Measurements from ENCODE around the gene AQP5. TPM values are rescaled to one million over a fixed set of nuclear protein-coding genes. Genes with fewer than 3 reads are reported as not detected.
A peak's percentile ranks its signal among the peaks of the same experiment; 100 is the strongest.

The AQP5 gene
- total RNA-seq, 4 donors from 2014 or later: not detected

DNA sequence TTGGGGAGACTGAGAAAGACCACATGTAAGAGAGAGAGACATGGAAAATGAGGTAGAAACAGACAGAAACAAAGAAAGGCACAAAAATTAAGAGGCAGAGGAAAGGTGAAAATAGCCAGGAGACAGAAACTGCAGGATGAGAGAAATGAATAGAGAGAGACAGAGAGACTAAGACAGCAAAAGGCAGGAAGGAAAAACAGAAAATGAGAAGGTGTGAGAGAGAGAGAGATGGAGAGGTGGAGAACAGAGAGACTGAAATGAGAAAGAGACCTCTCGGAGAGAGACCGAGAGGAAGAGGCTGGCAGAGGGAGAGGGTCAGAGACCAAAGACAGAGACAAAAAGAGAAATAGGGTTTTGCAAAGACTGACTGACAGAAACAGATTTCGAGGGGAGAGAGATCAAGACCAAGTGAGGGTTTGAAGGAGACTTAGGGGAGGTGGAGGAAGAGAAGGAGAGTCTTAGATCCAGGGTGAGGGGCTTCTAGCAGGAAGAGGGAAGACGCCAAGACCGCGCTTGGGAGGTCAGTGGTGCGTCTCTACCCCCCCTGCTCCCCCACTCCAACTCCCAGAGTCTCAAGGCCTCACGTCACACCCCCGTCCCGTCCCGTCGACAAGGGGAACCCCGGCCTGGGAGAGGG lies 1.1 kb upstream of the AQP5 start:
- ATAC-seq (ENCODE audit: low FRiP score): peak; percentile 32
- TF ChIP-seq, protein P1, sequence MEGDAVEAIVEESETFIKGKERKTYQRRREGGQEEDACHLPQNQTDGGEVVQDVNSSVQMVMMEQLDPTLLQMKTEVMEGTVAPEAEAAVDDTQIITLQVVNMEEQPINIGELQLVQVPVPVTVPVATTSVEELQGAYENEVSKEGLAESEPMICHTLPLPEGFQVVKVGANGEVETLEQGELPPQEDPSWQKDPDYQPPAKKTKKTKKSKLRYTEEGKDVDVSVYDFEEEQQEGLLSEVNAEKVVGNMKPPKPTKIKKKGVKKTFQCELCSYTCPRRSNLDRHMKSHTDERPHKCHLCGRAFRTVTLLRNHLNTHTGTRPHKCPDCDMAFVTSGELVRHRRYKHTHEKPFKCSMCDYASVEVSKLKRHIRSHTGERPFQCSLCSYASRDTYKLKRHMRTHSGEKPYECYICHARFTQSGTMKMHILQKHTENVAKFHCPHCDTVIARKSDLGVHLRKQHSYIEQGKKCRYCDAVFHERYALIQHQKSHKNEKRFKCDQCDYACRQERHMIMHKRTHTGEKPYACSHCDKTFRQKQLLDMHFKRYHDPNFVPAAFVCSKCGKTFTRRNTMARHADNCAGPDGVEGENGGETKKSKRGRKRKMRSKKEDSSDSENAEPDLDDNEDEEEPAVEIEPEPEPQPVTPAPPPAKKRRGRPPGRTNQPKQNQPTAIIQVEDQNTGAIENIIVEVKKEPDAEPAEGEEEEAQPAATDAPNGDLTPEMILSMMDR (IDR thresholded peaks at IDR 0.05): no peak
- no peak for DNase-seq (ENCODE audit: low spot score)

DNA sequence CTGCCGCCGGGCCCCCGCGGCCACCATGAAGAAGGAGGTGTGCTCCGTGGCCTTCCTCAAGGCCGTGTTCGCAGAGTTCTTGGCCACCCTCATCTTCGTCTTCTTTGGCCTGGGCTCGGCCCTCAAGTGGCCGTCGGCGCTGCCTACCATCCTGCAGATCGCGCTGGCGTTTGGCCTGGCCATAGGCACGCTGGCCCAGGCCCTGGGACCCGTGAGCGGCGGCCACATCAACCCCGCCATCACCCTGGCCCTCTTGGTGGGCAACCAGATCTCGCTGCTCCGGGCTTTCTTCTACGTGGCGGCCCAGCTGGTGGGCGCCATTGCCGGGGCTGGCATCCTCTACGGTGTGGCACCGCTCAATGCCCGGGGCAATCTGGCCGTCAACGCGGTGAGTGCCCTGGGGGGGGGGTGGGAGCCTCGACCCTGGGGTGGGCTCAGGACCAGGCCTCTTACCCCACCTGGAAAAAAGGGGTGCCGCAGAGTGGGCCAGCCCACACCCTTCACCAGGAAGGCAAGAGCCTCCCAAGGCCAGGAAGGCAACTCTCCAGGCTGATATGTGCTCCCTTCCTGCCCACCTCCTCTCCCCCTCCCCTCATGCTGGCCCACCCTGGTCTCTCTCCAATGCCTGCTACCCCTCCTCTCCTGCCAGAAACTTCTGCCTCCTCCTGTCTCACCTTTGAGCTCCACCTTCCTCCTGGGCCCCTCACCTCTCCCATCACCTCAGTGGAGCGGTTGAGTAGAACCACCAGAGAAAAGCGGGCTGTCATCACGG lies 507 bp downstream of the AQP5 start:
- TF ChIP-seq, protein P1 (IDR thresholded peaks at IDR 0.05): no peak
- DNase-seq (ENCODE audit: low spot score) (no peak), ATAC-seq (ENCODE audit: low FRiP score) (no peak)

DNA sequence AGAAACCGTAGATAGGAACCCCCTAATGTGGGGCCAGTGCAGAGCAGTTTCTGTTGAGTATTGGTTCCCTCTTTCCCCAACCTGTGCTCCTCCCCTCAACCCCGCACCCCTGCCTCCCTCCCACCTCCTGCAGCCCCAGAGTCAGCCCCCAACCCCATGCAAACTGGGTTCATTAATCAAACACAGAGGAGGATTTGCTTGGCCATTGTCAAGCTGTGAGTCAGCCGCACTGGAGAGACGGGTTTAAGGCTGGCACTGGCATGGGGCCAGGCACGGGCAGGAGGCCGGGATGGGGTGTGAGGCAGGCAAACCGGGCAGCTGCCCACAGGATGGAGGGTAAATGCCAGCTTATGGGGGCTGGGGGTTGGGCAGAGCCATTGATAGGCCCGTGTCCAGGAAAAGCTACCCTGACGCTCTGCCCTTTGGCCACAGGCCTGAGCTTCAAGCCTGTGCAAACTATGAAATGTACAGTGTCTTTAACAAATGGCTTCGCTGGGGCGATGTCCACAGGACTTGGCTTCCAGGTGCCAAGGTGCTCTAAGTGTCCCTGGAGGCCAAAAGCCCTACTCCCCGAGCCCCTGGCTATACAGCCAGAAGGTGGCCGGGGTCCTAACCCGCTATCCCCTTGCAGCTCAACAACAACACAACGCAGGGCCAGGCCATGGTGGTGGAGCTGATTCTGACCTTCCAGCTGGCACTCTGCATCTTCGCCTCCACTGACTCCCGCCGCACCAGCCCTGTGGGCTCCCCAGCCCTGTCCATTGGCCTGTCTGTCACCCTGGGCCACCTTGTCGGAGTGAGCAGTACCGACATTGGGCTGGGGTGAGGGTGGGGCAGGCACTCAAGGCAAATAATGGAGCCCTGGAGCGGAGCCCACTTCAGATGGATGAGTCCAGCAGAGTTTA lies 1.4 kb downstream of the AQP5 start:
- DNase-seq (ENCODE audit: low spot score): no peak
- TF ChIP-seq, protein P1 (IDR thresholded peaks at IDR 0.05): no peak
- no peak for ATAC-seq (ENCODE audit: low FRiP score)

DNA sequence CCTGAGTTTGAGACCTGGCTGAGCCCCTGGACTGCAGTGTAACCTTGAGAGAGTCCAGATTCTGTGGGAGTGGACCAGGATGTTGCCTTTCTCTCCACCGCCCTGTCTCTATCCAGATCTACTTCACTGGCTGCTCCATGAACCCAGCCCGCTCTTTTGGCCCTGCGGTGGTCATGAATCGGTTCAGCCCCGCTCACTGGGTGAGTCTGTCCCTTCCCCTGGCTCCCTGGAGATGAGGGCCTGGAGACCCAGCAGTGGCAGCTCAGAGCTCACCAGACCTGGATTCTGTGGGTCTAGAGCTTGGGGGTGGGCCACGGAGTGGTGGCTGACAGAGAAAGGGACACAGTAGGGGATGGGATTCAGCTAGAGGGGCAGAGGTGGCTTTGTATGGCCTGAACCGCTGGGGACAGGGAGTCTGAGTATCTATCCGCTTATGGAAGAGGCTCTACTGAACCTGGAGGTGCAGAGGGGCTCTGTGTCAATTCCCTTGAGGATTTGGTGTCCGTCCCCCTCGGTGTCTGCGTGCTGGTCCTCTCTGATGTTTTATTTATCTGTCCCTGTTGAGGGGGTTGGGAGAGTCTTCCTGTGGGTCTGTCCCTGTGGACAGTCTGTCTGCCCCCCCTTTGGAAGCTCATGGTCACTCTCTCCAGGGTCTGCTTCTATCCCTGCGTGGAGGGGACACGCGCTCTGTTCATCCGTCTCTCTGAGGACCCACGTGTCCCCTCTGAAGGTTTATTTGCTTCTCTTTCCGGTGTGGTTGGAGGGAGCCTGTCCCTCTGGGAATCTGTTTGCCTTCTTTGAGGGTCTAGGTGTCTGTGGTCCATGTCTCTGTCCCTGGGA lies 2.5 kb downstream of the AQP5 start:
- ATAC-seq (ENCODE audit: low FRiP score) (no peak), DNase-seq (ENCODE audit: low spot score) (no peak)
- TF ChIP-seq, protein P1 (IDR thresholded peaks at IDR 0.05): no peak

DNA sequence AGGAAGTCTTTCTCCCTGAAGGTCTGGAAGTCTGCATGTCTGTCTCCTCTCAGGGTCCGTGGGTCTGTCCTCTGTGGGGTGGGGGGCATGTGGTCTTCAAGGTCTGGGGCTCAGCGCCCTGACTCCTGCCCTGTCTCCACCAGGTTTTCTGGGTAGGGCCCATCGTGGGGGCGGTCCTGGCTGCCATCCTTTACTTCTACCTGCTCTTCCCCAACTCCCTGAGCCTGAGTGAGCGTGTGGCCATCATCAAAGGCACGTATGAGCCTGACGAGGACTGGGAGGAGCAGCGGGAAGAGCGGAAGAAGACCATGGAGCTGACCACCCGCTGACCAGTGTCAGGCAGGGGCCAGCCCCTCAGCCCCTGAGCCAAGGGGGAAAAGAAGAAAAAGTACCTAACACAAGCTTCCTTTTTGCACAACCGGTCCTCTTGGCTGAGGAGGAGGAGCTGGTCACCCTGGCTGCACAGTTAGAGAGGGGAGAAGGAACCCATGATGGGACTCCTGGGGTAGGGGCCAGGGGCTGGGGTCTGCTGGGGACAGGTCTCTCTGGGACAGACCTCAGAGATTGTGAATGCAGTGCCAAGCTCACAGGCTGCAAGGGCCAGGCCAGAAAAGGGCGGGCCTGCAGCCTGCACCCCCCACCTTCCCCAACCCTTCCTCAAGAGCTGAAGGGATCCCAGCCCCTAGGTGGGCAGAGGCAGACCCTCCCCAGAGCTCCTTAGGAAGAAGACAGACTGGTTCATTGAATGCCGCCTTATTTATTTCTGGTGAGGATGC lies 3.4 kb downstream of the AQP5 start:
- ATAC-seq (ENCODE audit: low FRiP score): no peak
- TF ChIP-seq, protein P1 (IDR thresholded peaks at IDR 0.05): no peak
- no peak for DNase-seq (ENCODE audit: low spot score)

DNA sequence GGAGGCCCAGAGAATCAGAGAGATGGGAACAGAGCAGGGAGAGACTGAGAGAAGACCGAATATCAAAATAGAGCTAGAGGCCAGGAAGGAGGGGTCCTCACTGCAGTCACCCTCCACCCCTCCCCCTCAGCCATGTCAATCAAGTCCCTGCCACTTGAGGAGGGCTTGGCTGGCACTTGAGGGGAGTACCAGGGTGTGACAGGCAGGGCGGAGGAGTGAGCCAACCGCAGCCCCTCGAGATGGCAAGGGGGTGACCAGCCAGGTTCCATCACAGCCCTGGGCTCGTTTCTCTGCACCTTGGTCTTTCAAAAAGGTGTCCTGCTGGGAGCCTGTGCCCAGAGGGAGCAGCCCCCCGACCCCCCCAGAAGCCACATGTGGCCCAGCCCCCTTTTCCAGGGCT lies 4.2 kb downstream of the AQP5 start:
- TF ChIP-seq, protein P1 (IDR thresholded peaks at IDR 0.05): no peak
- ATAC-seq (ENCODE audit: low FRiP score): no peak
- DNase-seq (ENCODE audit: low spot score): no peak
